K562 (cell line): Measurements from ENCODE around the gene CXCL12.

Experiments
- CREB3 ChIP-seq: fragments of 450-650 bp; conservative IDR thresholded peaks from 2 replicates; pipeline ENCODE4 v1.6.1; 2016; ENCODE audit warnings: missing genetic modification characterization, low read depth, mild to moderate bottlenecking, missing compliant biosample characterization, moderate library complexity
- CTCF ChIP-seq, 3 experiments: IDR thresholded peaks in 2 of 3; conservative IDR thresholded peaks in 1 of 3; 2 replicates each; pipeline ENCODE4 v1.5.1; 2011 to 2012; ENCODE audit warnings: low read length in 3 of 3, mild to moderate bottlenecking in 3 of 3, control low read depth in 2 of 3, improper control_type of control experiment in 1 of 3, inconsistent platforms in 1 of 3, low read depth in 1 of 3, mixed read lengths in 1 of 3, moderate library complexity in 1 of 3; ENCODE audit not compliant: insufficient read depth in 2 of 3
- GATAD2B ChIP-seq: fragments of 450-650 bp; IDR thresholded peaks from 2 replicates; pipeline ENCODE4 v1.6.1; 2017; ENCODE audit warnings: mild to moderate bottlenecking, borderline replicate concordance
- JUNB ChIP-seq: fragments of 450-650 bp; formaldehyde crosslinking; conservative IDR thresholded peaks from 2 replicates; pipeline ENCODE4 v1.4.0; 2020; ENCODE audit warnings: mild to moderate bottlenecking

GRCh38 chr10:44395396-44395795 lies 10.5 kb upstream of the CXCL12 start:
- no peak for TF ChIP-seq CREB3 (tag)
- TF ChIP-seq CTCF (IDR thresholded peaks at IDR 0.05 in 2 of 3, conservative IDR thresholded peaks at IDR 0.05 in 1 of 3; ENCODE audit: insufficient read depth in 2 of 3, low read depth in 1 of 3, low read length in 3 of 3): no peak
- no peak for TF ChIP-seq JUNB (CRISPR knock-in tag)
- TF ChIP-seq GATAD2B: no peak
